Measurements from ENCODE around the gene EZR.

DNA sequence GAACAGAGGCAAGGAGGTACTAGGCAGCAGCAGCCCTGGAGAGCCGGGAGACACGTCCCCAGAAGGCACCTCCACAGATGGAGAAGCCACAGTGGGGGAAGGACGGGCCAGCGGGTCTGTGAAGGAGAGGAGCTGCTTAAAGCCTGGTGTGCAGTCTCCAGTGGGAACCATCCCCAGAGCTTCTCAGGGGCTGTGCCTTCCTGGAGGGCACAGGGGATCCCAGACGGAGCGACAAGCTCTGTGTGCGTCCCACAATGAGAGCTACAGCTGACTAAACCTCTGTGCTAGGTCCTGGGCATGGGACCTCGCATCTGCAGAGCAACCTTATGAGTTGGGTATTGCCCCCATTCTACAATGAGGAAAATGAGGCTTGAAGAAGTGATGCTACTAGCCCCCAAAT, 50.7 kb downstream of the EZR start:
- TF ChIP-seq CTCF (IDR thresholded peaks at IDR 0.05) (no peak), POLR2A (IDR thresholded peaks at IDR 0.05) (no peak)

Measured in esophagus squamous epithelium (tissue), 4 donors.